ENCODE measurements around the gene GNB1.

GRCh38 chr1:1937061-1937460 lies 46.2 kb upstream of the GNB1 start:
- TF ChIP-seq EZH2 (IDR thresholded peaks at IDR 0.05; ENCODE audit: borderline replicate concordance) = no peak
- TF ChIP-seq EZH2phosphoT487 (IDR thresholded peaks at IDR 0.05; ENCODE audit: low read depth, severe bottlenecking, unreplicated experiment) = no peak
- TF ChIP-seq, protein P1, sequence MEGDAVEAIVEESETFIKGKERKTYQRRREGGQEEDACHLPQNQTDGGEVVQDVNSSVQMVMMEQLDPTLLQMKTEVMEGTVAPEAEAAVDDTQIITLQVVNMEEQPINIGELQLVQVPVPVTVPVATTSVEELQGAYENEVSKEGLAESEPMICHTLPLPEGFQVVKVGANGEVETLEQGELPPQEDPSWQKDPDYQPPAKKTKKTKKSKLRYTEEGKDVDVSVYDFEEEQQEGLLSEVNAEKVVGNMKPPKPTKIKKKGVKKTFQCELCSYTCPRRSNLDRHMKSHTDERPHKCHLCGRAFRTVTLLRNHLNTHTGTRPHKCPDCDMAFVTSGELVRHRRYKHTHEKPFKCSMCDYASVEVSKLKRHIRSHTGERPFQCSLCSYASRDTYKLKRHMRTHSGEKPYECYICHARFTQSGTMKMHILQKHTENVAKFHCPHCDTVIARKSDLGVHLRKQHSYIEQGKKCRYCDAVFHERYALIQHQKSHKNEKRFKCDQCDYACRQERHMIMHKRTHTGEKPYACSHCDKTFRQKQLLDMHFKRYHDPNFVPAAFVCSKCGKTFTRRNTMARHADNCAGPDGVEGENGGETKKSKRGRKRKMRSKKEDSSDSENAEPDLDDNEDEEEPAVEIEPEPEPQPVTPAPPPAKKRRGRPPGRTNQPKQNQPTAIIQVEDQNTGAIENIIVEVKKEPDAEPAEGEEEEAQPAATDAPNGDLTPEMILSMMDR (IDR thresholded peaks at IDR 0.05; ENCODE audit: poor library complexity) = no peak
